ENCODE measurements around the gene CNPY3.

CNPY3 gene

GRCh38 chr6:42961020-42961470 is 31.8 kb downstream of the CNPY3 start (continued):
- TF ChIP-seq PRDM2 (tag by site-specific recombination; IDR thresholded peaks at IDR 0.05; ENCODE audit: borderline replicate concordance) (peak; percentile 46; the same call in 1 of the 2 replicates), ZNF449 (tag by site-specific recombination; IDR thresholded peaks at IDR 0.05) (no peak)

- peaks cover 0 to 36% of the 10 kb centered on the region in 2 experiments; a peak in 2 of 3 replicates for H3K36me3 ChIP-seq (ENCODE audit: control insufficient read depth in 2 of 2, insufficient read depth in 1 of 2, low read length in 2 of 2)
- no peak overlapping the region for H3K4me3 ChIP-seq (ENCODE audit: low read depth, low read length)
- ChIA-PET CTCF (interaction anchor here (1.2 to 4.0 kb wide), 2 partner anchors 16 to 181 kb away, joined by 6 to 24 read pairs; no protein-coding TSS in a partner anchor), POLR2A (interaction anchor here (0.6 to 0.9 kb wide), 3 partner anchors 13 to 54 kb away, joined by 3 to 4 read pairs (median 4); no protein-coding TSS in a partner anchor)
- H3K4me1 ChIP-seq (ENCODE audit: control insufficient read depth, insufficient read depth, low read length): 0 out of 2 replicates have a peak, but pooled peaks cover 4% of the 10 kb centered on the region
- no peaks in the 10 kb centered on the region for H3K9me3 ChIP-seq (ENCODE audit: control insufficient read depth, insufficient read depth, low read depth, low read length)
- no peak overlapping the region for H3K27ac ChIP-seq (ENCODE audit: extremely low read depth, low read depth, low read length)
- TF ChIP-seq ZNF449 (tag by site-specific recombination; IDR thresholded peaks at IDR 0.05) (no peak), ZNF549 (tag by site-specific recombination; IDR thresholded peaks at IDR 0.05) (no peak), ZNF830 (tag by site-specific recombination; IDR thresholded peaks at IDR 0.05; ENCODE audit: low read depth) (no peak), ZNF146 (tag by site-specific recombination; IDR thresholded peaks at IDR 0.05) (no peak), GLI2 (tag by site-specific recombination; IDR thresholded peaks at IDR 0.05; ENCODE audit: borderline replicate concordance, low read depth) (no peak), IKZF3 (tag by site-specific recombination; IDR thresholded peaks at IDR 0.05) (no peak), SETDB1 (IDR thresholded peaks at IDR 0.05; ENCODE audit: insufficient read length, low read length) (no peak), WT1 (tag by site-specific recombination; IDR thresholded peaks at IDR 0.05) (no peak), ZNF391 (tag by site-specific recombination; IDR thresholded peaks at IDR 0.05; ENCODE audit: borderline replicate concordance, low read depth) (no peak), ZNF792 (tag by site-specific recombination; IDR thresholded peaks at IDR 0.05) (no peak), ZEB2 (tag by site-specific recombination; IDR thresholded peaks at IDR 0.05) (no peak)
These were observed 32.8 kb downstream of the CNPY3 start for GRCh38 chr6:42962096-42962495.
